ENCODE results near the gene GRAMD1B.

GRCh38 chr11:123519797-123520193 lies 89.7 kb downstream of the GRAMD1B start:
- TF ChIP-seq CTCF (IDR thresholded peaks at IDR 0.05) (no peak), POLR2A (IDR thresholded peaks at IDR 0.05) (no peak)

Measured in breast epithelium (tissue), 3 donors.